Smooth muscle cell (in vitro differentiated cells): ENCODE results near the gene NRIP2. TPM values are rescaled to one million over a fixed set of nuclear protein-coding genes. Genes with fewer than 3 reads are reported as not detected.

Experiments used
- DNase-seq: peaks from one replicate; lab custom pipeline; 2025; ENCODE audit not compliant: unreplicated experiment; lab: John Stamatoyannopoulos, UW
- H2AFZ ChIP-seq: fragments of 200-600 bp; sonication (generic); 2 replicates; pipeline ENCODE4 v1.6.0; 2016; ENCODE audit warnings: antibody characterized with exemption, low read depth, mild to moderate bottlenecking
- H3F3A ChIP-seq: fragments of 200-600 bp; sonication (generic); 2 replicates; pipeline ENCODE4 v1.6.0; 2017; ENCODE audit warnings: antibody characterized with exemption, low read depth
- H3K27ac ChIP-seq: fragments of 200-600 bp; sonication (generic); 2 replicates; pipeline ENCODE4 v1.5.1; 2016; ENCODE audit warnings: low read depth, mild to moderate bottlenecking
- H3K27me3 ChIP-seq: fragments of 200-600 bp; sonication (generic); 2 replicates; pipeline ENCODE4 v1.6.1; 2016; ENCODE audit warnings: low read depth, mild to moderate bottlenecking
- H3K36me3 ChIP-seq: fragments of 200-600 bp; sonication (generic); 2 replicates; pipeline ENCODE4 v1.5.1; 2016; ENCODE audit warnings: low read depth
- H3K4me1 ChIP-seq: fragments of 200-600 bp; sonication (generic); 2 replicates; pipeline ENCODE4 v1.5.1; 2016; ENCODE audit warnings: low read depth
- H3K4me2 ChIP-seq: fragments of 200-600 bp; sonication (generic); 2 replicates; pipeline ENCODE4 v1.6.0; 2016; ENCODE audit warnings: mild to moderate bottlenecking
- H3K4me3 ChIP-seq: fragments of 200-600 bp; sonication (generic); 2 replicates; pipeline ENCODE4 v1.5.1; 2016; ENCODE audit warnings: mild to moderate bottlenecking
- H3K79me2 ChIP-seq: fragments of 200-600 bp; sonication (generic); 2 replicates; pipeline ENCODE4 v1.6.0; 2016; ENCODE audit warnings: low read depth, mild to moderate bottlenecking
- H3K9ac ChIP-seq: fragments of 200-600 bp; sonication (generic); 2 replicates; pipeline ENCODE4 v1.6.0; 2016; ENCODE audit warnings: low read depth
- H3K9me3 ChIP-seq: fragments of 200-600 bp; sonication (generic); replicated peaks from 2 replicates; pipeline ENCODE4 v1.5.1; 2016; ENCODE audit warnings: low read depth
- H4K20me1 ChIP-seq: fragments of 200-600 bp; sonication (generic); 2 replicates; pipeline ENCODE4 v1.6.0; 2016; ENCODE audit warnings: low read depth
- CTCF ChIP-seq: fragments of 200-600 bp; sonication (generic); IDR thresholded peaks from 2 replicates; pipeline ENCODE4 v1.5.1; 2017; ENCODE audit warnings: borderline replicate concordance, mild to moderate bottlenecking, antibody characterized with exemption; ENCODE audit not compliant: insufficient read depth, poor library complexity, severe bottlenecking
- WGBS: methylation state at CpG from one replicate; pipeline ENCODE4 v1.1.7; 2016; ENCODE audit warnings: low lambda C conversion rate; 5-methylcytosine and 5-hydroxymethylcytosine counted together
- polyA plus RNA-seq: library from polyadenylated mRNA; unstranded; fragments of >200 nt; fragmentation: Nextera tagmentation; extraction: Ambion mirVana; gene quantifications from 2 replicates; pipeline ENCODE4 v1.2.1, GENCODE V29; 2016
- total RNA-seq: library from RNA; depleted of rRNA; stranded (reverse); fragments of >200 nt; gene quantifications from 2 replicates; pipeline ENCODE4 v1.2.3, GENCODE V29; 2014

NRIP2 gene
- total and polyA plus RNA-seq, 2 experiments from 2014 or later, result 0.04 to 0.29 TPM

GRCh38 chr12:2854669-2855453 is 20.0 kb upstream of the NRIP2 start:
- no peak for TF ChIP-seq CTCF
- Histone ChIP-seq H3K27me3 (no peaks in the 10 kb centered on the region), H3K27ac (no peak overlapping the region), H3K4me3 (no peak overlapping the region), H3K9me3 (no peaks in the 10 kb centered on the region), H4K20me1 (no peaks in the 10 kb centered on the region), H3K36me3 (no peaks in the 10 kb centered on the region), H3K79me2 (no peaks in the 10 kb centered on the region), H2AFZ (no peak overlapping the region), H3K4me2 (no peak overlapping the region), H3K4me1 (peaks cover 4% of the 10 kb centered on the region), H3K9ac (no peak overlapping the region), H3F3A (no peaks in the 10 kb centered on the region)
- no peak for DNase-seq
- 91% methylated on average over 25 of the region's 25 CpGs for WGBS

DNA sequence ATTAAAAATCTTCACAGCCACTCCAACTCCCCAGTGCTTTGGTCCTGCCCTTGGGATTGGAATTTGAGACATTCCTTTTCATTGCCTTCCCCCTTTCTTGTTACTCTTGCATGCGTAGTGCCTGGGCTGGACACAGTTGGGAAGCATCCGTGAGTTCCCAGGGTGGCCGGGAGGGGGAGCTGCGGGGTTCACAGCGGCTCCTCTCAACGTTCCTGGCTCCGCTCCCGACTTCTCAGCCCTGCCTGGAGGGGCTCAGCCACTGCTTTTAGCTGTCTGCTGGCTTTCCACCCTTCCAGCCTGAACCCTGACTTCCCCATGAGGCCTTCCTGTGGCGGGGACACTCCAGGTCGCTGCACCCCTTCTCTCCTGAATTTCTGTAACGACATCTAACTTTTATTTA is 18.8 kb upstream of the NRIP2 start:
- TF ChIP-seq CTCF, result peak; percentile 86
- H3K79me2 ChIP-seq, result no peaks in the 10 kb centered on the region
- H3K36me3 ChIP-seq, result no peaks in the 10 kb centered on the region
- peaks cover 4% of the 10 kb centered on the region for H3K4me1 ChIP-seq
- no peak overlapping the region for H2AFZ ChIP-seq
- 11% methylated on average over 11 of the region's 11 CpGs for WGBS
- peak; percentile 51 for DNase-seq
- no peak overlapping the region for H3K4me3 ChIP-seq
- no peaks in the 10 kb centered on the region for H4K20me1 ChIP-seq
- no peaks in the 10 kb centered on the region for H3K27me3 ChIP-seq
- peak overlapping the region; percentile 68 for H3K4me2 ChIP-seq
- H3K27ac ChIP-seq, result no peak overlapping the region
- H3K9me3 ChIP-seq, result no peaks in the 10 kb centered on the region
- no peaks in the 10 kb centered on the region for H3F3A ChIP-seq
- H3K9ac ChIP-seq, result no peak overlapping the region

DNA sequence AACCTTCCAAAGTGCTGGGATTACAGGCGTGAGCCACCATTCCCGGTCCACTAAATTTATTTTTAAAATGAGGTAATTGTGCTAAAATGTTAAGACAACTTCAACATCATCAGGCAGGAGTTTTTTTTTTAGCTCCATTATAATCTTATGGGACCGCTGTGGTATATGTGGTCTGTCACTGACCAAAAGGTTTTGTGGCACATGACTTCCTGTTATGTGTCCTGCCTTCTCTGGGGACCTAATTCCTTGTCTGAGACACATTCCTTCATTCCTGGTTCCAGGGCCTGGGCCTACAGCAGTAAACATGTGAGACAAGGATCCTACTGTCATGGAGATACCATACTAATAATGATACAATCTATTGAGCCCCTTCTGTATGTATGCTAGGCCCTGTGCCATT is 17.1 kb upstream of the NRIP2 start:
- H2AFZ ChIP-seq, result no peak overlapping the region
- WGBS, result 94% methylated on average over 3 of the region's 3 CpGs
- H3K27me3 ChIP-seq, result no peaks in the 10 kb centered on the region
- no peaks in the 10 kb centered on the region for H3K4me1 ChIP-seq
- H4K20me1 ChIP-seq, result no peaks in the 10 kb centered on the region
- H3K4me2 ChIP-seq, result no peak overlapping the region
- H3K9ac ChIP-seq, result no peak overlapping the region
- H3F3A ChIP-seq, result no peaks in the 10 kb centered on the region
- TF ChIP-seq CTCF, result no peak
- H3K79me2 ChIP-seq, result no peaks in the 10 kb centered on the region
- H3K27ac ChIP-seq, result no peak overlapping the region
- DNase-seq, result no peak
- H3K9me3 ChIP-seq, result no peaks in the 10 kb centered on the region
- no peaks in the 10 kb centered on the region for H3K36me3 ChIP-seq
- no peak overlapping the region for H3K4me3 ChIP-seq

GRCh38 chr12:2845280-2845679 is 10.4 kb upstream of the NRIP2 start:
- Histone ChIP-seq H4K20me1 (no peaks in the 10 kb centered on the region), H3K27me3 (no peaks in the 10 kb centered on the region), H3K79me2 (no peaks in the 10 kb centered on the region), H3K4me3 (no peak overlapping the region), H3K9me3 (no peaks in the 10 kb centered on the region), H3K36me3 (no peaks in the 10 kb centered on the region), H3F3A (no peaks in the 10 kb centered on the region), H3K9ac (no peak overlapping the region), H2AFZ (no peak overlapping the region), H3K4me1 (peaks cover 10% of the 10 kb centered on the region), H3K27ac (no peak overlapping the region), H3K4me2 (peak overlapping the region; percentile 62)
- WGBS, result 41% methylated on average over 6 of the region's 6 CpGs
- no peak for TF ChIP-seq CTCF
- DNase-seq, result no peak
